WTC11 (cell line): ENCODE results near the gene RXFP2. TPM values are rescaled to one million over a fixed set of nuclear protein-coding genes. Genes with fewer than 3 reads are reported as not detected.

Source experiments
- ATAC-seq: fragments of 200-7000 bp; cut with Tn5 transposase; 2 replicates; pipeline ENCODE4 v1.10.0; 2021; ENCODE audit warnings: mild to moderate bottlenecking, moderate library complexity
- CTCF ChIA-PET: fragments of 300-600 bp; sonication (Branson Sonifier 250); formaldehyde crosslinking; loops from one replicate; lab custom pipeline; 2021; ENCODE audit warnings: antibody characterized with exemption; lab: Charles Lee
- POLR2A ChIA-PET: fragments of 350-600 bp; sonication (Branson Sonifier 250); formaldehyde crosslinking; loops from one replicate; lab custom pipeline; 2021; ENCODE audit warnings: antibody characterized with exemption; lab: Charles Lee
- DNase-seq: peaks from one replicate; pipeline ENCODE4 v3.0.0; 2021; ENCODE audit warnings: low spot score
- H3K27ac Mint-ChIP-seq: 2 replicates; pipeline ENCODE4 v1.8.0; 2021; ENCODE audit warnings: mixed read lengths
- H3K27me3 Mint-ChIP-seq: 2 replicates; pipeline ENCODE4 v1.8.0; 2021; ENCODE audit warnings: low read depth, mild to moderate bottlenecking, moderate library complexity, mixed read lengths
- H3K36me3 Mint-ChIP-seq: 2 replicates; pipeline ENCODE4 v1.8.0; 2021; ENCODE audit warnings: mixed read lengths
- H3K4me1 Mint-ChIP-seq: 2 replicates; pipeline ENCODE4 v1.8.0; 2022; ENCODE audit warnings: mixed read lengths
- H3K4me3 Mint-ChIP-seq: 2 replicates; pipeline ENCODE4 v1.8.0; 2021; ENCODE audit warnings: mild to moderate bottlenecking, moderate library complexity, mixed read lengths
- H3K9me3 Mint-ChIP-seq: 2 replicates; pipeline ENCODE4 v1.8.0; 2021; ENCODE audit warnings: mixed read lengths
- CREM ChIP-seq: sonication (generic); formaldehyde crosslinking; IDR thresholded peaks from 2 replicates; pipeline ENCODE4 v1.8.1; 2022; ENCODE audit warnings: mild to moderate bottlenecking, missing genetic modification reagents, moderate library complexity
- JAZF1 ChIP-seq: fragments of 250-450 bp; sonication (Bioruptor Pico); IDR thresholded peaks from 2 replicates; pipeline ENCODE4 v1.9.0; 2021; ENCODE audit warnings: moderate library complexity, mild to moderate bottlenecking, inconsistent platforms
- OVOL2 ChIP-seq: fragments of 250-450 bp; sonication (Bioruptor Pico); IDR thresholded peaks from 2 replicates; pipeline ENCODE4 v1.9.0; 2021; ENCODE audit warnings: mild to moderate bottlenecking, borderline replicate concordance
- SMAD3 ChIP-seq: sonication (generic); formaldehyde crosslinking; IDR thresholded peaks from 2 replicates; pipeline ENCODE4 v1.8.0; 2022; ENCODE audit warnings: missing genetic modification reagents, mild to moderate bottlenecking, borderline replicate concordance
- ZNF121 ChIP-seq: sonication (generic); formaldehyde crosslinking; IDR thresholded peaks from 2 replicates; pipeline ENCODE4 v1.8.0; 2023; ENCODE audit warnings: missing genetic modification reagents
- ZNF138 ChIP-seq: sonication (generic); formaldehyde crosslinking; conservative IDR thresholded peaks from 2 replicates; pipeline ENCODE4 v1.8.1; 2022; ENCODE audit warnings: mild to moderate bottlenecking, moderate library complexity, missing genetic modification reagents
- total RNA-seq: library from RNA; stranded (reverse); gene quantifications from 3 replicates; pipeline ENCODE4 v1.2.3, GENCODE V29; 2021
- TF ChIP-seq, protein P1 (sequence below): sonication (generic); formaldehyde crosslinking; IDR thresholded peaks from 2 replicates; pipeline ENCODE4 v1.8.0; 2023; ENCODE audit warnings: missing genetic modification reagents, mild to moderate bottlenecking, borderline replicate concordance
- TF ChIP-seq, protein P2 (sequence below): sonication (generic); formaldehyde crosslinking; IDR thresholded peaks from 2 replicates; pipeline ENCODE4 v1.8.1; 2022; ENCODE audit warnings: low read depth, missing genetic modification reagents, borderline replicate concordance
- TF ChIP-seq, protein P3 (sequence below): sonication (generic); formaldehyde crosslinking; IDR thresholded peaks from 2 replicates; pipeline ENCODE4 v1.8.0; 2022; ENCODE audit warnings: missing genetic modification reagents
- TF ChIP-seq, protein P4 (sequence below): sonication (generic); formaldehyde crosslinking; IDR thresholded peaks from 2 replicates; pipeline ENCODE4 v1.8.1; 2022; ENCODE audit warnings: missing genetic modification reagents, borderline replicate concordance
- TF ChIP-seq, protein P5 (sequence below): fragments of 250-450 bp; sonication (Bioruptor Pico); IDR thresholded peaks from 2 replicates; pipeline ENCODE4 v1.9.0; 2021; ENCODE audit warnings: mild to moderate bottlenecking
- TF ChIP-seq, protein P6 (sequence below): sonication (generic); formaldehyde crosslinking; IDR thresholded peaks from 2 replicates; pipeline ENCODE4 v1.8.1; 2022; ENCODE audit warnings: low read depth, mild to moderate bottlenecking, moderate library complexity, missing genetic modification reagents, borderline replicate concordance
- TF ChIP-seq, protein P7 (sequence below): sonication (generic); formaldehyde crosslinking; IDR thresholded peaks from 2 replicates; pipeline ENCODE4 v1.8.1; 2023; ENCODE audit warnings: mild to moderate bottlenecking, missing genetic modification reagents
- TF ChIP-seq, protein P8 (sequence below): sonication (generic); formaldehyde crosslinking; IDR thresholded peaks from 2 replicates; pipeline ENCODE4 v1.8.0; 2022; ENCODE audit warnings: mild to moderate bottlenecking, missing genetic modification reagents

Gene RXFP2
- total RNA-seq, 1 experiment from 2014 or later = not detected

DNA sequence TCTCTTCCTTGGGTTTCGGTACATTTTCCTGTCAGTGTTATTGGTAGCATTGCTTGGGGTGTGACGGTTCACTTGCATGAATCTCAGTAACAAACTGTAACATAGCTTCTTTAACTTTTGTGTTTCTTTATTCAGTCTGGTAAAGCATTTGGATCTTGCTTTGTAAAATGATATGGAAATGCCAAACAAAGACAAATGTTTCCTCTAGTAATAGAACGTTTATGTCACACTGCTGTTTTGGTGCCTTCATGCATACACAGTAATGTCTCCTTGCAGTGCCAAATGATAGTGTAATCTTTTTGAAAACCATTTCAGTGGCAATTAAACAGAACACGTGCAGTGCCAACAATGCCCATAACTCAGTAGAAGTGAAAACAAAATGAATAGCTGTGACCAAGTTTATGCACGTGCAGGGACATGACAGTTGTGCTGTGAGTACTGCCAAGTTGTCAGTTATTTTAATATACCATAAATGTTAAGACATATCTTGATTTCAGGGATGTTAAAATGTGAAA, 110.8 kb downstream of the RXFP2 start (continued):
- TF ChIP-seq, protein P1, sequence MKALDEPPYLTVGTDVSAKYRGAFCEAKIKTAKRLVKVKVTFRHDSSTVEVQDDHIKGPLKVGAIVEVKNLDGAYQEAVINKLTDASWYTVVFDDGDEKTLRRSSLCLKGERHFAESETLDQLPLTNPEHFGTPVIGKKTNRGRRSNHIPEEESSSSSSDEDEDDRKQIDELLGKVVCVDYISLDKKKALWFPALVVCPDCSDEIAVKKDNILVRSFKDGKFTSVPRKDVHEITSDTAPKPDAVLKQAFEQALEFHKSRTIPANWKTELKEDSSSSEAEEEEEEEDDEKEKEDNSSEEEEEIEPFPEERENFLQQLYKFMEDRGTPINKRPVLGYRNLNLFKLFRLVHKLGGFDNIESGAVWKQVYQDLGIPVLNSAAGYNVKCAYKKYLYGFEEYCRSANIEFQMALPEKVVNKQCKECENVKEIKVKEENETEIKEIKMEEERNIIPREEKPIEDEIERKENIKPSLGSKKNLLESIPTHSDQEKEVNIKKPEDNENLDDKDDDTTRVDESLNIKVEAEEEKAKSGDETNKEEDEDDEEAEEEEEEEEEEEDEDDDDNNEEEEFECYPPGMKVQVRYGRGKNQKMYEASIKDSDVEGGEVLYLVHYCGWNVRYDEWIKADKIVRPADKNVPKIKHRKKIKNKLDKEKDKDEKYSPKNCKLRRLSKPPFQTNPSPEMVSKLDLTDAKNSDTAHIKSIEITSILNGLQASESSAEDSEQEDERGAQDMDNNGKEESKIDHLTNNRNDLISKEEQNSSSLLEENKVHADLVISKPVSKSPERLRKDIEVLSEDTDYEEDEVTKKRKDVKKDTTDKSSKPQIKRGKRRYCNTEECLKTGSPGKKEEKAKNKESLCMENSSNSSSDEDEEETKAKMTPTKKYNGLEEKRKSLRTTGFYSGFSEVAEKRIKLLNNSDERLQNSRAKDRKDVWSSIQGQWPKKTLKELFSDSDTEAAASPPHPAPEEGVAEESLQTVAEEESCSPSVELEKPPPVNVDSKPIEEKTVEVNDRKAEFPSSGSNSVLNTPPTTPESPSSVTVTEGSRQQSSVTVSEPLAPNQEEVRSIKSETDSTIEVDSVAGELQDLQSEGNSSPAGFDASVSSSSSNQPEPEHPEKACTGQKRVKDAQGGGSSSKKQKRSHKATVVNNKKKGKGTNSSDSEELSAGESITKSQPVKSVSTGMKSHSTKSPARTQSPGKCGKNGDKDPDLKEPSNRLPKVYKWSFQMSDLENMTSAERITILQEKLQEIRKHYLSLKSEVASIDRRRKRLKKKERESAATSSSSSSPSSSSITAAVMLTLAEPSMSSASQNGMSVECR (CRISPR knock-in tag) = no peak
- TF ChIP-seq, all 79 proteins: peak for 0

DNA sequence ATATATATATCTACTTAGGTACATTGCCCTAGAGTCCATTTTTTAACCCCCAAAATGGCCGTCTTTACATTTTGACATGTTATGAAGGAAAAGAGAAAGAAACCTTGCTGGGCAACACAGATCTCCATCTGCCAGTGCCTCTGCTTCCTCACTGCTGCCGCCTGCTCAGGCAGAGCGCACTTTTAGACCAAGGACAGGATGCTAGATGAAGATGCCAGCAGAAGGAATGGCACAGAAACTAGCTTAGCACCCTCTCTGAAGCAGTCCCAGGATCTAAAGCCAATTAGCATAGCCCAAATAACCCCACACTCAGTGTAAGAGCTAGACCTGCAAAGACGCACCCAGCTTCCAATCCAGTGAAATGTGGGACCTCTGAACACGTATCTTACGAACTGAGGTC, 111.9 kb downstream of the RXFP2 start:
- no peak for ATAC-seq
- no peaks in the 10 kb centered on the region for H3K9me3 Mint-ChIP-seq
- CTCF ChIA-PET = no interaction called here
- TF ChIP-seq, protein P2, sequence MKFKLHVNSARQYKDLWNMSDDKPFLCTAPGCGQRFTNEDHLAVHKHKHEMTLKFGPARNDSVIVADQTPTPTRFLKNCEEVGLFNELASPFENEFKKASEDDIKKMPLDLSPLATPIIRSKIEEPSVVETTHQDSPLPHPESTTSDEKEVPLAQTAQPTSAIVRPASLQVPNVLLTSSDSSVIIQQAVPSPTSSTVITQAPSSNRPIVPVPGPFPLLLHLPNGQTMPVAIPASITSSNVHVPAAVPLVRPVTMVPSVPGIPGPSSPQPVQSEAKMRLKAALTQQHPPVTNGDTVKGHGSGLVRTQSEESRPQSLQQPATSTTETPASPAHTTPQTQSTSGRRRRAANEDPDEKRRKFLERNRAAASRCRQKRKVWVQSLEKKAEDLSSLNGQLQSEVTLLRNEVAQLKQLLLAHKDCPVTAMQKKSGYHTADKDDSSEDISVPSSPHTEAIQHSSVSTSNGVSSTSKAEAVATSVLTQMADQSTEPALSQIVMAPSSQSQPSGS (CRISPR knock-in tag) = no peak
- TF ChIP-seq SMAD3 (no peak), OVOL2 (CRISPR knock-in tag) (no peak), ZNF138 (no peak), JAZF1 (CRISPR knock-in tag) (no peak), CREM (CRISPR knock-in tag) (no peak), ZNF121 (no peak)
- TF ChIP-seq, protein P3, sequence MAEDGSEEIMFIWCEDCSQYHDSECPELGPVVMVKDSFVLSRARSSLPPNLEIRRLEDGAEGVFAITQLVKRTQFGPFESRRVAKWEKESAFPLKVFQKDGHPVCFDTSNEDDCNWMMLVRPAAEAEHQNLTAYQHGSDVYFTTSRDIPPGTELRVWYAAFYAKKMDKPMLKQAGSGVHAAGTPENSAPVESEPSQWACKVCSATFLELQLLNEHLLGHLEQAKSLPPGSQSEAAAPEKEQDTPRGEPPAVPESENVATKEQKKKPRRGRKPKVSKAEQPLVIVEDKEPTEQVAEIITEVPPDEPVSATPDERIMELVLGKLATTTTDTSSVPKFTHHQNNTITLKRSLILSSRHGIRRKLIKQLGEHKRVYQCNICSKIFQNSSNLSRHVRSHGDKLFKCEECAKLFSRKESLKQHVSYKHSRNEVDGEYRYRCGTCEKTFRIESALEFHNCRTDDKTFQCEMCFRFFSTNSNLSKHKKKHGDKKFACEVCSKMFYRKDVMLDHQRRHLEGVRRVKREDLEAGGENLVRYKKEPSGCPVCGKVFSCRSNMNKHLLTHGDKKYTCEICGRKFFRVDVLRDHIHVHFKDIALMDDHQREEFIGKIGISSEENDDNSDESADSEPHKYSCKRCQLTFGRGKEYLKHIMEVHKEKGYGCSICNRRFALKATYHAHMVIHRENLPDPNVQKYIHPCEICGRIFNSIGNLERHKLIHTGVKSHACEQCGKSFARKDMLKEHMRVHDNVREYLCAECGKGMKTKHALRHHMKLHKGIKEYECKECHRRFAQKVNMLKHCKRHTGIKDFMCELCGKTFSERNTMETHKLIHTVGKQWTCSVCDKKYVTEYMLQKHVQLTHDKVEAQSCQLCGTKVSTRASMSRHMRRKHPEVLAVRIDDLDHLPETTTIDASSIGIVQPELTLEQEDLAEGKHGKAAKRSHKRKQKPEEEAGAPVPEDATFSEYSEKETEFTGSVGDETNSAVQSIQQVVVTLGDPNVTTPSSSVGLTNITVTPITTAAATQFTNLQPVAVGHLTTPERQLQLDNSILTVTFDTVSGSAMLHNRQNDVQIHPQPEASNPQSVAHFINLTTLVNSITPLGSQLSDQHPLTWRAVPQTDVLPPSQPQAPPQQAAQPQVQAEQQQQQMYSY (CRISPR knock-in tag) = no peak
- TF ChIP-seq, protein P4, sequence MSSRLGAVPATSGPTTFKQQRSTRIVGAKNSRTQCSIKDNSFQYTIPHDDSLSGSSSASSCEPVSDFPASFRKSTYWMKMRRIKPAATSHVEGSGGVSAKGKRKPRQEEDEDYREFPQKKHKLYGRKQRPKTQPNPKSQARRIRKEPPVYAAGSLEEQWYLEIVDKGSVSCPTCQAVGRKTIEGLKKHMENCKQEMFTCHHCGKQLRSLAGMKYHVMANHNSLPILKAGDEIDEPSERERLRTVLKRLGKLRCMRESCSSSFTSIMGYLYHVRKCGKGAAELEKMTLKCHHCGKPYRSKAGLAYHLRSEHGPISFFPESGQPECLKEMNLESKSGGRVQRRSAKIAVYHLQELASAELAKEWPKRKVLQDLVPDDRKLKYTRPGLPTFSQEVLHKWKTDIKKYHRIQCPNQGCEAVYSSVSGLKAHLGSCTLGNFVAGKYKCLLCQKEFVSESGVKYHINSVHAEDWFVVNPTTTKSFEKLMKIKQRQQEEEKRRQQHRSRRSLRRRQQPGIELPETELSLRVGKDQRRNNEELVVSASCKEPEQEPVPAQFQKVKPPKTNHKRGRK (CRISPR knock-in tag) = no peak
- TF ChIP-seq, protein P5, sequence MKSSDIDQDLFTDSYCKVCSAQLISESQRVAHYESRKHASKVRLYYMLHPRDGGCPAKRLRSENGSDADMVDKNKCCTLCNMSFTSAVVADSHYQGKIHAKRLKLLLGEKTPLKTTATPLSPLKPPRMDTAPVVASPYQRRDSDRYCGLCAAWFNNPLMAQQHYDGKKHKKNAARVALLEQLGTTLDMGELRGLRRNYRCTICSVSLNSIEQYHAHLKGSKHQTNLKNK (CRISPR knock-in tag) = no peak
- TF ChIP-seq, protein P6, sequence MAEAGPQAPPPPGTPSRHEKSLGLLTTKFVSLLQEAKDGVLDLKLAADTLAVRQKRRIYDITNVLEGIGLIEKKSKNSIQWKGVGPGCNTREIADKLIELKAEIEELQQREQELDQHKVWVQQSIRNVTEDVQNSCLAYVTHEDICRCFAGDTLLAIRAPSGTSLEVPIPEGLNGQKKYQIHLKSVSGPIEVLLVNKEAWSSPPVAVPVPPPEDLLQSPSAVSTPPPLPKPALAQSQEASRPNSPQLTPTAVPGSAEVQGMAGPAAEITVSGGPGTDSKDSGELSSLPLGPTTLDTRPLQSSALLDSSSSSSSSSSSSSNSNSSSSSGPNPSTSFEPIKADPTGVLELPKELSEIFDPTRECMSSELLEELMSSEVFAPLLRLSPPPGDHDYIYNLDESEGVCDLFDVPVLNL (CRISPR knock-in tag) = no peak
- TF ChIP-seq, protein P7, sequence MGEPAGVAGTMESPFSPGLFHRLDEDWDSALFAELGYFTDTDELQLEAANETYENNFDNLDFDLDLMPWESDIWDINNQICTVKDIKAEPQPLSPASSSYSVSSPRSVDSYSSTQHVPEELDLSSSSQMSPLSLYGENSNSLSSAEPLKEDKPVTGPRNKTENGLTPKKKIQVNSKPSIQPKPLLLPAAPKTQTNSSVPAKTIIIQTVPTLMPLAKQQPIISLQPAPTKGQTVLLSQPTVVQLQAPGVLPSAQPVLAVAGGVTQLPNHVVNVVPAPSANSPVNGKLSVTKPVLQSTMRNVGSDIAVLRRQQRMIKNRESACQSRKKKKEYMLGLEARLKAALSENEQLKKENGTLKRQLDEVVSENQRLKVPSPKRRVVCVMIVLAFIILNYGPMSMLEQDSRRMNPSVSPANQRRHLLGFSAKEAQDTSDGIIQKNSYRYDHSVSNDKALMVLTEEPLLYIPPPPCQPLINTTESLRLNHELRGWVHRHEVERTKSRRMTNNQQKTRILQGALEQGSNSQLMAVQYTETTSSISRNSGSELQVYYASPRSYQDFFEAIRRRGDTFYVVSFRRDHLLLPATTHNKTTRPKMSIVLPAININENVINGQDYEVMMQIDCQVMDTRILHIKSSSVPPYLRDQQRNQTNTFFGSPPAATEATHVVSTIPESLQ = no peak
- TF ChIP-seq, protein P8, sequence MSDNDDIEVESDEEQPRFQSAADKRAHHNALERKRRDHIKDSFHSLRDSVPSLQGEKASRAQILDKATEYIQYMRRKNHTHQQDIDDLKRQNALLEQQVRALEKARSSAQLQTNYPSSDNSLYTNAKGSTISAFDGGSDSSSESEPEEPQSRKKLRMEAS (CRISPR knock-in tag) = no peak
- TF ChIP-seq, protein P1 (CRISPR knock-in tag) = no peak

More for the DNA sequence above, 111.9 kb downstream of the RXFP2 start:
- H3K27ac Mint-ChIP-seq = no peak overlapping the region
- DNase-seq = no peak
- H3K27me3 Mint-ChIP-seq = peaks cover 34% of the 10 kb centered on the region
- H3K36me3 Mint-ChIP-seq = no peaks in the 10 kb centered on the region
- POLR2A ChIA-PET = no interaction called here
- no peak overlapping the region for H3K4me3 Mint-ChIP-seq
- H3K4me1 Mint-ChIP-seq = peaks cover 6% of the 10 kb centered on the region
